NCI-H510A treated with DMSO at 0.1 percent for 48 hours (cell line): Measurements from ENCODE around the gene KCNMB4.

Experiments used
- DNase-seq: peaks from one replicate; lab custom pipeline; 2025; lab: John Stamatoyannopoulos, UW

Gene KCNMB4

GRCh38 chr12:70365648-70366518 lies at the start of gene KCNMB4:
TSS of gene KCNMB4 (plus strand) at chr12:70366290. CDS start at chr12:70366735, 445 bp downstream.
- peak; percentile 89 for DNase-seq

GRCh38 chr12:70317781-70318180 lies 48.3 kb upstream of the KCNMB4 start:
- DNase-seq = no peak

GRCh38 chr12:70319605-70320004 lies 46.5 kb upstream of the KCNMB4 start:
- DNase-seq = no peak

GRCh38 chr12:70321191-70321590 lies 44.9 kb upstream of the KCNMB4 start:
- no peak for DNase-seq

- no peak for DNase-seq
These were observed 38.5 kb upstream of the KCNMB4 start for GRCh38 chr12:70327541-70327940.

GRCh38 chr12:70329728-70330127 lies 36.4 kb upstream of the KCNMB4 start:
- DNase-seq = no peak

GRCh38 chr12:70330158-70330557 lies 35.9 kb upstream of the KCNMB4 start:
- no peak for DNase-seq

- no peak for DNase-seq
These were observed 33.9 kb upstream of the KCNMB4 start for GRCh38 chr12:70332236-70332635.

GRCh38 chr12:70334742-70335141 lies 31.3 kb upstream of the KCNMB4 start:
- DNase-seq = no peak

- DNase-seq = no peak
These were observed 27.6 kb upstream of the KCNMB4 start for GRCh38 chr12:70338531-70338930.

- DNase-seq = no peak
These were observed 15.0 kb upstream of the KCNMB4 start for GRCh38 chr12:70351076-70351475.

- no peak for DNase-seq
These were observed 12.1 kb upstream of the KCNMB4 start for GRCh38 chr12:70353780-70354660.

GRCh38 chr12:70354787-70355186 lies 11.3 kb upstream of the KCNMB4 start:
- DNase-seq = no peak

- no peak for DNase-seq
These were observed 10.1 kb upstream of the KCNMB4 start for GRCh38 chr12:70355972-70356371.

- DNase-seq = no peak
These were observed 6.5 kb upstream of the KCNMB4 start for GRCh38 chr12:70359458-70360197.

GRCh38 chr12:70360218-70360617 lies 5.9 kb upstream of the KCNMB4 start:
- DNase-seq = no peak

GRCh38 chr12:70364695-70365397 lies 1.2 kb upstream of the KCNMB4 start:
- DNase-seq = no peak

- DNase-seq = no peak
These were observed 767 bp upstream of the KCNMB4 start for GRCh38 chr12:70365398-70365647.

GRCh38 chr12:70366581-70367257 lies 629 bp downstream of the KCNMB4 start:
- DNase-seq = peak; percentile 64

- peak; percentile 47 for DNase-seq
These were observed 1.4 kb downstream of the KCNMB4 start for GRCh38 chr12:70367258-70368141.
